Ectodermal cell (in vitro differentiated cells): ENCODE measurements around the gene SH3PXD2A.

Source experiments
- H3K27ac ChIP-seq: 2 replicates; pipeline ENCODE4 v1.7.0; 2013; ENCODE audit warnings: mild to moderate bottlenecking, low read depth, low read length; ENCODE audit not compliant: insufficient read depth, poor library complexity, severe bottlenecking
- H3K27me3 ChIP-seq: 2 replicates; pipeline ENCODE4 v1.7.0; 2013; ENCODE audit warnings: mild to moderate bottlenecking, low read length; ENCODE audit not compliant: insufficient read depth, control insufficient read depth, poor library complexity, severe bottlenecking
- H3K36me3 ChIP-seq: one replicate; pipeline ENCODE4 v1.7.0; 2013; ENCODE audit warnings: low read length; ENCODE audit not compliant: control insufficient read depth, insufficient read depth
- H3K4me1 ChIP-seq: one replicate; pipeline ENCODE4 v1.7.0; 2013; ENCODE audit warnings: low read length; ENCODE audit not compliant: control insufficient read depth, insufficient read depth
- H3K4me3 ChIP-seq: 2 replicates; pipeline ENCODE4 v1.7.0; 2013; ENCODE audit warnings: low read depth, low read length, control low read depth; ENCODE audit not compliant: insufficient read depth
- H3K9me3 ChIP-seq: 2 replicates; pipeline ENCODE4 v1.7.0; 2013; ENCODE audit warnings: mild to moderate bottlenecking, low read length, moderate library complexity; ENCODE audit not compliant: control insufficient read depth
- WGBS, 2 experiments: methylation state at CpG; one replicate each; pipeline ENCODE4 v1.1.7; 2013; ENCODE audit warnings: missing lambda C conversion rate in 2 of 2; 5-methylcytosine and 5-hydroxymethylcytosine counted together

SH3PXD2A gene

GRCh38 chr10:103786020-103786419 is 69.4 kb downstream of the SH3PXD2A start:
- H3K4me3 ChIP-seq = no peak overlapping the region
- no peak overlapping the region for H3K27ac ChIP-seq
- no peaks in the 10 kb centered on the region for H3K27me3 ChIP-seq
- peaks cover 4% of the 10 kb centered on the region for H3K4me1 ChIP-seq
- 74 to 82% methylated on average over 4 of the region's 4 CpGs for whole genome bisulfite sequencing, 2 experiments
- H3K36me3 ChIP-seq = no peaks in the 10 kb centered on the region
- H3K9me3 ChIP-seq = no peaks in the 10 kb centered on the region

DNA sequence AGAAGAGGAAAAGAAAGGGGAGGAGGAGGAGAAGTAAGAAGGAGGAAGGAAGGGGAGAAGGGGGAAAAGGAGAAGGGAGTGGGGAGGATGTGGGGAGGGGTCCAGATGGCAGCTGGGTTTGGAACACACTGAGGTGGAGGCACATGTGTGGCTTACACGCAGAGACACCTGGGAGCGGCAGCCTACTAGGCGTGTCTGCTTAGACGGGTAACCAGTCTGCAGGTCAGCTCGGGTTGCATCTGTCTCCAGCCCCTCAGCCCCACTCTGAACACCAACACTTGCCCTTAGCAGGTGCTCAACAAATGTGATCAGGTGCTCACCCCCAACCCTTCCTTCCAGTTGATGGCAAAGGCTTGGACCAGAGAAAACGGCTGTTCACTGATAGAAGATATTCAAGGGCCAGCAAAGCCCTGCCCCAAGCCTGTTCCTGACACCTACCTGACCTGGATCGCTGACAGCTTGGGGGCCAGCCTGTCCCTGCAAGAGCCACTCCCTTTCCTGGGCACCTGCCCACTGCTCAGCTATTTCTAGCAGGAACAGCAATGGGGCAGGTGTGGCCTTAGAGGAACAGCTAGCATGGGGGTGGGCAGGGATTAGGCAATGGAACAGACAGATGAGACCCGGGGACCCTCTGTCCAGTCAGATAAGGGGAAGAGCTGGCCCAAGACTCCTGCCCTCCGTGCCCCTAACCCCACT is 70.5 kb downstream of the SH3PXD2A start:
- WGBS, 2 experiments = 86 to 90% methylated on average over 9 of the region's 9 CpGs
- Histone ChIP-seq H3K36me3 (no peaks in the 10 kb centered on the region), H3K4me3 (no peak overlapping the region), H3K27ac (no peak overlapping the region), H3K9me3 (no peaks in the 10 kb centered on the region), H3K27me3 (no peaks in the 10 kb centered on the region), H3K4me1 (peaks cover 4% of the 10 kb centered on the region)

GRCh38 chr10:103784089-103784488 is 71.3 kb downstream of the SH3PXD2A start:
- H3K27ac ChIP-seq = no peak overlapping the region
- H3K4me3 ChIP-seq = no peak overlapping the region
- no peaks in the 10 kb centered on the region for H3K27me3 ChIP-seq
- no peaks in the 10 kb centered on the region for H3K36me3 ChIP-seq
- 78 to 82% methylated on average over 8 of the region's 8 CpGs for whole genome bisulfite sequencing, 2 experiments
- no peaks in the 10 kb centered on the region for H3K9me3 ChIP-seq
- peaks cover 4% of the 10 kb centered on the region for H3K4me1 ChIP-seq

DNA sequence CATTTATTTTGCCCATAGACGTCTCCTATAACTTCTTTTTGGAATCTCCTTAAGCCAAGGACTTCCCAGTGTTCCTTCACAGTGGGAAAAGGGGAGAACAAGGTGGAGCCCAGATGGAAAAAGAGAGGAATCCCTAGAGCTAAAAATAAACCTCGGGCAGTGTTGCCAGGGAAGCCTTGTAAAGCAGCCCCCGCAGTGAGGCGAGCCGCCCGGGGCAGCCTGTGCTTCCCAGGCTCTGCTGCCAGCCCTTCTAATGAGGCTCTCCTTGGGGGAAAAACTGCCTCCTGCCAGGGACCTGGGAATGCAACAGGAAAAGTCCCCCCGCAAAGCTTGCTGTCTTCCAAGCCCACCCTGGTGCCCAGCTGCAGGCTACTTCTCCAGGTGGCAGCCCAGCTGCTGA is 71.7 kb downstream of the SH3PXD2A start:
- H3K9me3 ChIP-seq = no peaks in the 10 kb centered on the region
- H3K4me3 ChIP-seq = no peak overlapping the region
- no peak overlapping the region for H3K27ac ChIP-seq
- no peaks in the 10 kb centered on the region for H3K27me3 ChIP-seq
- WGBS, 2 experiments = 80 to 83% methylated on average over 7 of the region's 7 CpGs
- H3K4me1 ChIP-seq = peaks cover 4% of the 10 kb centered on the region
- H3K36me3 ChIP-seq = no peaks in the 10 kb centered on the region

DNA sequence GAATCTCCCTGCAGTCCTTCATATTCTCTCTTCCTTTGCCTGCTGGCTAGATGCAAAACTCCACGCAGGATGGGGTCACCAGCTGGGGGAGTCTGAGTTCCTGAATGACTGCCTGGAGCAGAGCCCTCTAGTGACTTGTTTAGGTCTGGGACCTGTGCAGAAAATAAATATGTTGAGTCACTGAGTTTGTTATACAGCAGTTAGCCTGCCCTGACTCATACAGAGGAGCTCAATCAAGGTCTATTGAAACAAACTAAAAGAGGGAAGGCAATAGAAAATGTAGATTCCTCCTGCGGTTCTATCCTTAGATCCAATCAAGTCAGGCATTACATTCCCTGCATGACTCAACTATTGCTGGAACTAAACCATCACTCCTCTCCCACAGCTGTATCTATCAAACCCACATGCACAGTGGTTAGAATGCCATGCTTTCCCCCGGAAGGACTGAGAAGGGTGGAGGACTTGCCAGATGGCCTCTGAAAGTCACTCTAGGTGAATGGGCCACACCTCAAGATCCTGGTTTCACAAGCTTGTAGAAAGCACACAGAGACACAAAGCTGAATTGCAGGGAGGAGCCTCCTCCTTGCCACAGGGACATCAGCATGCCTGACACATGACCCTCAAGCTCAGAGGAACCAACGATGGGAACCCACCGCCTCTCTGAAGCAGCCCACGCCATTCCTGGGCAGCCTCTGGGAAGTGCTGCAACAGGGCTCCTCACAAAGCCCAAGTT is 73.9 kb downstream of the SH3PXD2A start:
- Histone ChIP-seq H3K4me1 (peaks cover 4% of the 10 kb centered on the region), H3K9me3 (no peaks in the 10 kb centered on the region), H3K27ac (no peak overlapping the region), H3K27me3 (no peaks in the 10 kb centered on the region), H3K36me3 (no peaks in the 10 kb centered on the region), H3K4me3 (no peak overlapping the region)
- 81 to 82% methylated on average over 6 of the region's 6 CpGs for WGBS, 2 experiments

GRCh38 chr10:103780242-103781149 is 74.9 kb downstream of the SH3PXD2A start:
- Histone ChIP-seq H3K9me3 (no peaks in the 10 kb centered on the region), H3K4me3 (no peak overlapping the region), H3K27me3 (no peaks in the 10 kb centered on the region), H3K36me3 (no peaks in the 10 kb centered on the region), H3K27ac (no peak overlapping the region), H3K4me1 (peaks cover 2% of the 10 kb centered on the region)
- WGBS, 2 experiments = 92 to 93% methylated on average over 8 of the region's 8 CpGs

- Histone ChIP-seq H3K4me1 (no peaks in the 10 kb centered on the region), H3K27me3 (no peaks in the 10 kb centered on the region), H3K36me3 (no peaks in the 10 kb centered on the region), H3K27ac (no peak overlapping the region), H3K4me3 (no peak overlapping the region), H3K9me3 (no peaks in the 10 kb centered on the region)
- WGBS, 2 experiments = 90 to 93% methylated on average over 10 of the region's 10 CpGs
These were observed 76.8 kb downstream of the SH3PXD2A start for GRCh38 chr10:103778358-103779139.

DNA sequence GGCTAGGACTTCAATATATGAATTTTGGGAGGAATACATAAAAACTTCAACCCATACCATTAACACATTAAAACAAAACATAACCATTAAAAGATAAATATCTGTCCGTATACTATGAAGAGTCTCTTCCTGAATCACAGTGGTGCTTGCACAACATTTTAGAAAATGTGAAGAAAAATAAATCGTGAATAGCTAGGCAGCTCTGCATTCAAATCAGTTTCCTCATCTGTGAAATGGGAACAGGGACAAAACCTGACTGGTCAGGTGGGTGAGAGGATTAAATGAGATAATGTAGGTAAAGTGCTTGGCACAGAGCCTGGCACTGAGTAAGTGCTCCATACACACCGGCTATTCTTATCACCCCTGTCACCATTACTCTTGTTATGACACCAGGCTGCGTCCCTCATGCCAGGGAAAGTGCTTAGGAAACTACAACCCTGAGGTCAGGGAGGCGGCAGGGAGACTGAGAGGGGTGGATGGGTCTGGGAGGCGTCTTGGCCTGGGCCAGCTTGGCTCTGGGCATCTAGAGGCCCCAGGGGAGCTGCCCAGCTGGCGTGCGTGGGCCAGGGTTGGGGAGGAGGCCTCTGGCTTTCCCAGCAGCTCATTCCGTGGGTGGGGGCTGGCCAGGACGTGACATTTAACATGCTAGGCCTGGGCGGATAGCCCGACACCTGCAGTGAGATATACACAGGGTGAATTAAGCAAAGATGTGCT is 78.3 kb downstream of the SH3PXD2A start:
- peaks cover 7% of the 10 kb centered on the region for H3K4me1 ChIP-seq
- no peaks in the 10 kb centered on the region for H3K27me3 ChIP-seq
- no peaks in the 10 kb centered on the region for H3K9me3 ChIP-seq
- H3K27ac ChIP-seq = no peak overlapping the region
- no peak overlapping the region for H3K4me3 ChIP-seq
- WGBS, 2 experiments = 92 to 93% methylated on average over 12 of the region's 12 CpGs
- no peaks in the 10 kb centered on the region for H3K36me3 ChIP-seq

GRCh38 chr10:103775776-103776175 is 79.6 kb downstream of the SH3PXD2A start:
- 84 to 92% methylated on average over 5 of the region's 5 CpGs for WGBS, 2 experiments
- no peak overlapping the region for H3K27ac ChIP-seq
- H3K9me3 ChIP-seq = no peaks in the 10 kb centered on the region
- no peaks in the 10 kb centered on the region for H3K36me3 ChIP-seq
- peaks cover 11% of the 10 kb centered on the region for H3K4me1 ChIP-seq
- no peaks in the 10 kb centered on the region for H3K27me3 ChIP-seq
- H3K4me3 ChIP-seq = no peak overlapping the region
